GM10266 (cell line): Measurements from ENCODE around the gene FREM1.

Experiments used
- DNase-seq: peaks from one replicate; pipeline ENCODE4 v3.0.0; 2012; ENCODE audit errors: extremely low spot score
- TF ChIP-seq, protein P1 (sequence below): IDR thresholded peaks from 2 replicates; pipeline ENCODE4 v1.5.1; 2012; ENCODE audit warnings: mild to moderate bottlenecking, low read depth; ENCODE audit not compliant: control insufficient read depth, insufficient read depth; ENCODE audit errors: missing control alignments

FREM1 gene, protein sequence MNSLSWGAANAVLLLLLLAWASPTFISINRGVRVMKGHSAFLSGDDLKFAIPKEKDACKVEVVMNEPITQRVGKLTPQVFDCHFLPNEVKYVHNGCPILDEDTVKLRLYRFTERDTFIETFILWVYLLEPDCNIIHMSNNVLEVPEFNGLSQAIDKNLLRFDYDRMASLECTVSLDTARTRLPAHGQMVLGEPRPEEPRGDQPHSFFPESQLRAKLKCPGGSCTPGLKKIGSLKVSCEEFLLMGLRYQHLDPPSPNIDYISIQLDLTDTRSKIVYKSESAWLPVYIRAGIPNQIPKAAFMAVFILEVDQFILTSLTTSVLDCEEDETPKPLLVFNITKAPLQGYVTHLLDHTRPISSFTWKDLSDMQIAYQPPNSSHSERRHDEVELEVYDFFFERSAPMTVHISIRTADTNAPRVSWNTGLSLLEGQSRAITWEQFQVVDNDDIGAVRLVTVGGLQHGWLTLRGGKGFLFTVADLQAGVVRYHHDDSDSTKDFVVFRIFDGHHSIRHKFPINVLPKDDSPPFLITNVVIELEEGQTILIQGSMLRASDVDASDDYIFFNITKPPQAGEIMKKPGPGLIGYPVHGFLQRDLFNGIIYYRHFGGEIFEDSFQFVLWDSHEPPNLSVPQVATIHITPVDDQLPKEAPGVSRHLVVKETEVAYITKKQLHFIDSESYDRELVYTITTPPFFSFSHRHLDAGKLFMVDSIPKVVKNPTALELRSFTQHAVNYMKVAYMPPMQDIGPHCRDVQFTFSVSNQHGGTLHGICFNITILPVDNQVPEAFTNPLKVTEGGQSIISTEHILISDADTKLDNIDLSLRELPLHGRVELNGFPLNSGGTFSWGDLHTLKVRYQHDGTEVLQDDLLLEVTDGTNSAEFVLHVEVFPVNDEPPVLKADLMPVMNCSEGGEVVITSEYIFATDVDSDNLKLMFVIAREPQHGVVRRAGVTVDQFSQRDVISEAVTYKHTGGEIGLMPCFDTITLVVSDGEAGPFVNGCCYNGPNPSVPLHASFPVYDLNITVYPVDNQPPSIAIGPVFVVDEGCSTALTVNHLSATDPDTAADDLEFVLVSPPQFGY (N-terminal part only)

DNA sequence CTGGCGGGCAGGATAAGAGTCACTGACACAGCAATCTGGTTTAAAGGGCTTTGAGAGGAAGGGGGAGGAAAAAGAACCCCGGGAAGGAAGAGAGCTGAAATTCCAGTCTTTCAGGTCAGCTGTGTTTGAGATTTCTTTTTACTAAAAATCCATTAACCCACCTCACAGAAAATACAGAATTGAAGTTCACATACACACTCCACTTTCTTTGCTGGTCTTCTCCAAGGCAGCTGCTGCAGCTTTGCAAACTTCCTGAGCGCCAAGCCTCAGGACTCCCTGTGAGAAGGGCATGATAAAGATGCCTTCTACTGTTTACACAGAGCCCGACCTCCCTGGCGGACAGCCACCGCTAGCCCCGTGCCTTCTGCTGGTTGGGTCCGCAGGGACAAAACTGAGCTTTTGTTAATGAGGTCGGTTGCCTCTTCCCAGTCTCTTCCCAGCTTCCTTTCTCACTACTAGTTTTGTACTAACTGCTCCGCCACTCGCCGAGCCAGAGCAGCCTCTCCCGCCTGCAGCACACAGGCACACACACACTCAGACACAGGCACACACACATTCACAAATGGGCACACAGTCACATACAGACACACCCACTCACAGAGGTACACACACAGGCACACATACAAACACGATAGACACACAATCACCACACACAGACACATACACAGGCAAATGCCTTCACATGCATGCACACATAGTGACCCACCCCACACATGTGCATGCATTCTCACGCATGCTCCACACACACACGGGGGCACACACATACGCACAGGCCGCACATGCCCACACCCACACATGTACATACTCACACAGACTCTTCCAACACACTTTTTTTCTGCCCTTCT lies at the start of gene FREM1:
Gene FREM1 (minus strand): TSS at position 468 of the 845 bp plus-strand sequence. CDS start 41,451 bp downstream, outside the sequence.
- DNase-seq: no peak
- TF ChIP-seq, protein P1, sequence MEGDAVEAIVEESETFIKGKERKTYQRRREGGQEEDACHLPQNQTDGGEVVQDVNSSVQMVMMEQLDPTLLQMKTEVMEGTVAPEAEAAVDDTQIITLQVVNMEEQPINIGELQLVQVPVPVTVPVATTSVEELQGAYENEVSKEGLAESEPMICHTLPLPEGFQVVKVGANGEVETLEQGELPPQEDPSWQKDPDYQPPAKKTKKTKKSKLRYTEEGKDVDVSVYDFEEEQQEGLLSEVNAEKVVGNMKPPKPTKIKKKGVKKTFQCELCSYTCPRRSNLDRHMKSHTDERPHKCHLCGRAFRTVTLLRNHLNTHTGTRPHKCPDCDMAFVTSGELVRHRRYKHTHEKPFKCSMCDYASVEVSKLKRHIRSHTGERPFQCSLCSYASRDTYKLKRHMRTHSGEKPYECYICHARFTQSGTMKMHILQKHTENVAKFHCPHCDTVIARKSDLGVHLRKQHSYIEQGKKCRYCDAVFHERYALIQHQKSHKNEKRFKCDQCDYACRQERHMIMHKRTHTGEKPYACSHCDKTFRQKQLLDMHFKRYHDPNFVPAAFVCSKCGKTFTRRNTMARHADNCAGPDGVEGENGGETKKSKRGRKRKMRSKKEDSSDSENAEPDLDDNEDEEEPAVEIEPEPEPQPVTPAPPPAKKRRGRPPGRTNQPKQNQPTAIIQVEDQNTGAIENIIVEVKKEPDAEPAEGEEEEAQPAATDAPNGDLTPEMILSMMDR: no peak

DNA sequence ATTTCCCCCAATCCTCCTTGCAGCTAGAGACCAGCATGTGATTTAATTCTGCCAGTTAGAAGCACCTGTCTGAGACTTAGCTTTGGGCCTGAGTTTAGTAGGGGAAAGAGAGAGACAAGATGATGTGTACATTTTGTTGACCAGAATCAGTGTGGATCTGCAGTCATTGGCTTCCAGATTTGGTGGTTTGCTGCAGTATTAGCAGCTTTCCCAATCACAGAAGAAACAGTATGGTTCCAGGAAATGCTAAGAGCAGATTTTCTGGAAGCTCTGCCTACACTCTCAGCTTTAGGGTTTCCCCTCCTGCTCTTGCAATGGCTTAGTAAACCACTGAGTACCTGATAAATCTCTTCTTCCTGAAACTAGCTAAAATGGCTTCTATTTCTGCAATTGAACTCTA lies 48.8 kb upstream of the FREM1 start:
- TF ChIP-seq, protein P1: no peak
- no peak for DNase-seq

DNA sequence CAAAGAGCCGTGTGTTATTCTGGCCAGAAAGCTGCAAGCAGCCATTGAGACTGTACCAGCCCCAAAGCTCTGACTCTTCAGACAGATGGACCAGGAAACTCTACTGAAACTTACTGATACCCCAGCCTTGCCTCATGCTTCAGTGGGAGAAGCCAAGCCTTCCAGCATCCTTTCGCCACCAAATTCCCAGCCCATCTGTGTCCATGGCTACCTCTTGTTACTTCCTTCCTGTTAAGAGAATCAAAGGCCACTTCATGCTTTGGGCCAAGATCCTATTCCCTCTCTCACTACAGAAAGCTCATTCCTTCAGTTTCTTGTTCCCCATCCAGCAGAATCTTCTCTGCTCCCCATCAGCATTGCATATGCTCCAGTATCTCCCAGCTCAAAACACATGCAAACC lies 46.9 kb upstream of the FREM1 start:
- no peak for DNase-seq
- TF ChIP-seq, protein P1: no peak

DNA sequence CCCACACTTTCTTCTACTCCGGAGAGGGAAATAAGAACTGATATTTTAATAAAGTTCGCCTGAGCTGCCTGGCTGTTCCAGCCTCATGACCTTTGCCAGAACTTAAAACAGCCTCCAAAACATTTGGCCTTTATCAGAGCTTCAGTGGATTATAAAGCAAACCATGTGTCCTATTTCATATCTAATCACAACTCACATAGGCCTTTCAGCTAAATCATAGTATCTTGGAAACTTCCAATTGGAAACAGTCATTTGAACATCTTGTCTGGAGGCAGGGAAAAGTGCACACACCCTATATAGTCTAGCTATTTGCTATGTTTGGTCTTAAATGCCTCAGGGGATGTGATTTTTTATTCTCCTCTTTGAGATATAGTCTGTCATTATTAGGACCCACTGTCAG lies 46.0 kb upstream of the FREM1 start:
- TF ChIP-seq, protein P1: no peak
- DNase-seq: no peak

DNA sequence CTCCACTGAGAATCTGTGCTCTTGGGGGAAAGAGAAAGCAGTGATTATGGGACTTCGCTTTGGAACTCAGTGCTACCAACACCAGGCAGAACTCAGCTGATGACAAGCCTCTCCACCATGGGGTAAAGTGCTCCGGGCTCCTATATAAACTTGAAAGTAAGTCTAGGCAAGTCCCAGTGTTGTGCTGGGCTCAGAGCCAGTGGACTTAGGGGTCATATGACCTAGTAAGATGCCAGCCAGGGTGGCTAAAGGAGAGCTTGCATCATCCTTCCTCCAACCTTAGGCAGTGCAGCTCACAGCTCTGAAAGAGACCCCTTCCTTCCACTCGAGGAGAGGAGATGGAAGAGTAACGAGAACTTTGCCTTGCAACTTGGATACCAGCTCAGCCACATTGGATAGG lies 35.1 kb upstream of the FREM1 start:
- no peak for DNase-seq
- TF ChIP-seq, protein P1: no peak

DNA sequence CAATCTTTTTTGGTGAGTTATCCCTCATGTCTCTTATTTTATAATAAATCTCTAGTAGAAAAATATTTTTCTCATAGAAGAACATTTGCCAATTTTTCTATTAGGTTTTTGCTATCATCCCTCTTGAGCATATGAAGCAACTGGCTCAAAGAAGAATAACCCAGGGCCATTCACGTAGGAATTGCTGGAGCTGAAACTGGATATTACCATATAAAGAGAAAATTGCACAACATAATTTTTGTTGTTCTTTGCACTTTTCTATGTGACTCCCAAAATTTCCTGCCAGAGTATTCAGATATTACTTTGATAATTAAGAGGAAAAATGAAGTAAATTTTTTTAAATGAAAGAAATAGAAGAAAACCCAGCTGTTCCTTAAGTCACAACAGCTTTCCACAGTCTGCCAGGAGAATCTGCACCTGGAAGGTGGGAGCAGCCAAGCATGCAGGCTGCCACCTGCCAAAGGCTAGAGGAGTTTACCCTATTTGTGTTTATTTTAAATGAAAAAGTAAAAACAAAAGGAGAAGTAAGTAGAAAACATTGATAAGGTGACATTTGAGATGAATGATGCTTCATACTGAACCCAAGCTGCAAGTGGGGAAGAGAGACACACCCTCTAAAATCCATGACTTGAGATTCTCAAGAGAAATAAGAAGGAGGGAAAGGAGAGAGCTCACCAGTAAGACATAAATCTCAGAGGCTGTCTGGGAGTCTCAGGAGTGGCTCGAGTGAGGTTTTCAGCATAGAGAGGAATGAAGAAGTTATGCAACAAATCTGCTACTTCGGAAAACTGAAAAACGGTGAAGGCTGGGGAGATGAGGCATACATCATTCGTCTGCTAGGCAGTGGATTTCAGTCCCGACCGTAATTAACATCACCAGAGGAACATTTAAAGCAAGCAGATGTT lies 31.5 kb upstream of the FREM1 start:
- TF ChIP-seq, protein P1: no peak
- DNase-seq: no peak
